ENCODE data around the gene FANCG. TPM values are rescaled to one million over a fixed set of nuclear protein-coding genes. Genes with fewer than 3 reads are reported as not detected.

Gene FANCG
- total RNA-seq, 2 experiments from 2014 or later = 109 to 118 TPM

DNA sequence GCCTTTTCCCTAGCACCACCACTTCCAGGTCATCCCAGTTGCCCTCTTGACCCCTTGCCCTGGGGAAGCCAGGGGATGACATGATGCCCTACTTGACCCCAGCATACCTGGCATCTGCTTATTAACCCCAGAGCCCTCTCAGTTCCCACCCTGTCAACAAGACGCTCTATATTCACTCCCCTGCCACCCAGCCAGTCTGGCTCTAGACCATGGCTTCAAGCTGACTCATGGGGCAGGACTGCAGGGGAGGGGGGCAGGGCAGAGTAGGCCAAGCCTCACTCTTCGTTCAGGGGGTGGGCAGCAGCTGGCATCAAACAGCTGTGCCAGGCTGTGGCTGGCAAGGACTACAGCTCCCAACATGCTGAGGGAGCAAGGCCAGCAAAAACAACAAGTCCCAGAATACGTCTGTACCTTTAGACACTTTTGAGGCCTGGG lies 30.6 kb upstream of the FANCG start:
- Mint-ChIP-seq H3K27ac (no peak overlapping the region), H3K4me3 (no peak overlapping the region), H3K9me3 (no peaks in the 10 kb centered on the region), H3K27me3 (ENCODE audit: low read depth) (no peaks in the 10 kb centered on the region), H3K4me1 (ENCODE audit: low read depth) (peaks cover 39% of the 10 kb centered on the region), H3K36me3 (ENCODE audit: low read depth) (no peaks in the 10 kb centered on the region)
- CTCF ChIA-PET = interaction anchor here (0.9 to 2.5 kb wide), 3 partner anchors 148 to 493 kb away, joined by 4 to 7 read pairs (median 7); no protein-coding TSS in a partner anchor
- DNase-seq = no peak
- intact Hi-C loops (cut with micrococcal nuclease) = loop anchor here (2.0 to 5.0 kb wide), 4 partner anchors 408 to 1080 kb away; partner anchors contain the start of genes CLTA, DNAI1 and FAM219A

DNA sequence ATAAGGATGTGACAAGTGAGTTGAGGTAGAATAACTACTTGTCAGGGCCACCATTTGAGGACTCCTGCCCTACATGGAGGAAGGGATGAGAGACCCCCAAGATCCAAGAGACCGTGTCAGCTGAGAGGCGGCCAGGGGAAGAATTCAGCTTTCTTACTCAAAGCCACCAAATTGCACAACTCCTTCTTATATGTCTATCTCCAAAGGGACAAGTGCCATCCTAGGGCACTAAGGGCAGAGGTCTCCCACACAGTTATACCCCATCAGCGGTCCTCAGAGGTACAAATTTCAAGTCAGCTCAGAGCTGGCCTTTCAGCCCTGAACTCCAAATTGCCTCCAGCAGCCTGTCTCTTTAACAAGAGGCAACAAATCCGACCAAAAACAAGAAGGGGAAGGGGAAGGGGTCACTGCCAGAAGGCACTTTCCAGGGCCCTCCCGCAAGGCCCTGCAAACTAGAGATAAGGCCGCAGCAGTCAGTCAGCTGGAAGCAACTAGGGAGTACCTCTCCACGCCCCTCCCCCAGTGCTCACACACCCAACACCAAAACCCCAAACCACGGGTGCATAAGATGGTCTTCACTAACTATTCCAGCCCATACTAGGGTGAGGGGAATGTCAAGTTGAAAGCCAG lies 29.3 kb upstream of the FANCG start:
- no peak for DNase-seq
- Mint-ChIP-seq H3K9me3 (no peaks in the 10 kb centered on the region), H3K27me3 (ENCODE audit: low read depth) (no peaks in the 10 kb centered on the region), H3K4me3 (no peak overlapping the region), H3K36me3 (ENCODE audit: low read depth) (no peaks in the 10 kb centered on the region), H3K4me1 (ENCODE audit: low read depth) (peaks cover 26% of the 10 kb centered on the region), H3K27ac (no peak overlapping the region)
- intact Hi-C loops (cut with micrococcal nuclease) = no loop called here
- CTCF ChIA-PET = interaction anchor here (0.9 kb wide), 1 partner anchor 12 kb away, joined by 4 read pairs; the partner anchor contains the start of gene PIGO

DNA sequence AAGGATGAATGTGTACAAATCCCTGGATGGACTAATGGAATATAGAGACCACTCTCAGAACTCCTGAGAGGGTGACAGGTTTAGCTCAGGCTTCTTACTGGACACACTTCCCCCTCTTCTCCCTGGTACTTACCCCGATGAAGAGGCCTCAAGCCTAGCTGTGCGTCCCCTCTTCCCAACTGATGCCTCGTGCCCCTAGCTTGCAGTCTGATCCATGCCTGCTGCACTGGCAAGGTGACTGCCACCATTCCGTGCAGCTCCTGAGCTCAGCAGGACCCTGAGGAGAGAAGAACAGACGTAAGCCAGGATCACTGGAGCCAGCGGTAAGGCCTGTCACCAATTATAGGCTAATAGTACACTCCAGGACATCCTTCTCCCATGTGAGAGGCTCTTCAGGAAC lies 28.7 kb upstream of the FANCG start:
- CTCF ChIA-PET = interaction anchor here (0.9 kb wide), 1 partner anchor 12 kb away, joined by 4 read pairs; the partner anchor contains the start of gene PIGO
- intact Hi-C loops (cut with micrococcal nuclease) = no loop called here
- Mint-ChIP-seq H3K27me3 (ENCODE audit: low read depth) (no peaks in the 10 kb centered on the region), H3K4me3 (no peak overlapping the region), H3K4me1 (ENCODE audit: low read depth) (peaks cover 22% of the 10 kb centered on the region), H3K27ac (no peak overlapping the region), H3K9me3 (no peaks in the 10 kb centered on the region), H3K36me3 (ENCODE audit: low read depth) (no peaks in the 10 kb centered on the region)
- no peak for DNase-seq

- Mint-ChIP-seq H3K36me3 (ENCODE audit: low read depth) (peaks cover 2% of the 10 kb centered on the region), H3K27me3 (ENCODE audit: low read depth) (no peaks in the 10 kb centered on the region), H3K9me3 (no peaks in the 10 kb centered on the region), H3K4me3 (no peak overlapping the region), H3K27ac (no peak overlapping the region), H3K4me1 (ENCODE audit: low read depth) (peaks cover 25% of the 10 kb centered on the region)
- no peak for DNase-seq
- intact Hi-C loops (cut with micrococcal nuclease) = no loop called here
- CTCF ChIA-PET = interaction anchor here (0.9 kb wide), 1 partner anchor 11 kb away, joined by 4 read pairs; the partner anchor contains the start of gene PIGO
These were observed 27.9 kb upstream of the FANCG start for GRCh38 chr9:35107297-35108290.

DNA sequence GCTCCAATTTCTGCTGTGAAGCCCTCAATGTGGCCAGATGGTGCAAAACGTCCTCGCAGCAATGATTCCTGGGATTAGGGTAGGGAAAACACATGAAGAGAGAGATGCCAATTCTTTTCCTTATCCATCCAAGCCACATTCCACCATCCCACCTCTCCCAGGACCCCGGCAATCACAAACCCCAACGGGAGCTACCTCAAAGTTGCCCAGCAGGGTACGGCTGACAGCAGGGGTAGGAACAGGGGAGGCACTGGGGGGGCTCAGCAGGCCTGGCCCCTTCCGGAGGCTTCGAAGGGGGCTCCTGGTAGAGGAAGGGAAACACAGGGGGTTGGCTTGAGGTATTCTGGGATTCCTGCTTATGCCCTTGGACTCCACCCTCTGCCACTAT lies 26.6 kb upstream of the FANCG start:
- H3K9me3 Mint-ChIP-seq = no peaks in the 10 kb centered on the region
- no peak for DNase-seq
- no peak overlapping the region for H3K27ac Mint-ChIP-seq
- no peaks in the 10 kb centered on the region for H3K27me3 Mint-ChIP-seq (ENCODE audit: low read depth)
- H3K4me1 Mint-ChIP-seq (ENCODE audit: low read depth) = peaks cover 23% of the 10 kb centered on the region
- CTCF ChIA-PET = interaction anchor here (0.8 kb wide), 1 partner anchor 11 kb away, joined by 3 read pairs; no protein-coding TSS in a partner anchor
- H3K4me3 Mint-ChIP-seq = no peak overlapping the region
- intact Hi-C loops (cut with micrococcal nuclease) = no loop called here
- peaks cover 7% of the 10 kb centered on the region for H3K36me3 Mint-ChIP-seq (ENCODE audit: low read depth)

GRCh38 chr9:35105571-35106342 lies 26.0 kb upstream of the FANCG start:
- Mint-ChIP-seq H3K27me3 (ENCODE audit: low read depth) (no peaks in the 10 kb centered on the region), H3K4me1 (ENCODE audit: low read depth) (peaks cover 24% of the 10 kb centered on the region), H3K36me3 (ENCODE audit: low read depth) (peaks cover 12% of the 10 kb centered on the region), H3K9me3 (no peaks in the 10 kb centered on the region), H3K4me3 (no peak overlapping the region), H3K27ac (no peak overlapping the region)
- CTCF ChIA-PET = no interaction called here
- no peak for DNase-seq
- intact Hi-C loops (cut with micrococcal nuclease) = no loop called here

DNA sequence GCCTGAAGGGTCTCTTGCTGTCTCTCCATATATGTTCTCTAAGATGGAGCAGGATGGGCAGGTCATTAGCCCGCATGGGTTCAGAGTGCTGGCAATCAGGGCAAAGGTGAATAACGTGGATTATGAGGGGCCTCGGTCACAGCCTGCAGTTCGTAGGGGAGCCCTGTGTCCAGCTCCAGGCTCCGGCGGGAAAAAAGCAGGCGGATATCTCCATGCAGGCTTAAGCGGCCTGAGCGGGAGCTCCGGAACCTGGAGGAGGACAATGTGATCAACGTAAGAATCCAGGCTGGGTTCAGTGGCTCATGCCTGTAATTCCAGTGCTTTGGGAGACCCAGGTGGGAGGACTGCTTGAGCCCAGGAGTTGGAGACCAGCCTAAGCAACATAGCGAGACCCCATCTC lies 25.4 kb upstream of the FANCG start:
- peaks cover 26% of the 10 kb centered on the region for H3K4me1 Mint-ChIP-seq (ENCODE audit: low read depth)
- no peak overlapping the region for H3K27ac Mint-ChIP-seq
- no peaks in the 10 kb centered on the region for H3K9me3 Mint-ChIP-seq
- peaks cover 18% of the 10 kb centered on the region for H3K36me3 Mint-ChIP-seq (ENCODE audit: low read depth)
- DNase-seq = no peak
- H3K27me3 Mint-ChIP-seq (ENCODE audit: low read depth) = no peaks in the 10 kb centered on the region
- intact Hi-C loops (cut with micrococcal nuclease) = no loop called here
- H3K4me3 Mint-ChIP-seq = no peak overlapping the region
- CTCF ChIA-PET = no interaction called here

DNA sequence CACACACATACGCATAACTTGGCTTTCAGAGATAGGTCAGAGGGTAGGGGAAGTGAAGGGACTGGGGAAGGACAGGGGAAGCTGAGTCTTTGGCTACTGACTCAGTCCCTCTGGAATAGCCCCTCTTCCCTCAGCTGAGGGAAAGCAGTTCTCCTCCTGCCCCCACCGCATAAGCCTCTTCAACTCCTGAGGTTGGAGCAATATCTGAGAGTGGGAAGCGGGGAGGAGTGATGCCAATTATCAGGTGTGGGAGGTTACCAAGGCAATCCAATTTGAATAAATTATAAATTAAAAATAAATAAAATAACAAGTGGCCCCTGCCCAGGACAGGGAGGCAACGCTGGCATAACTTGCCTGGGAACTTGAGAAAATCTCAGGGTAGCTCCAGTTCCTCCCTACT lies 24.8 kb upstream of the FANCG start:
- intact Hi-C loops (cut with micrococcal nuclease) = loop anchor here (5.0 kb wide), 1 partner anchor 1663 kb away; no protein-coding TSS in a partner anchor
- Mint-ChIP-seq H3K4me3 (no peak overlapping the region), H3K27me3 (ENCODE audit: low read depth) (no peaks in the 10 kb centered on the region), H3K27ac (no peak overlapping the region), H3K36me3 (ENCODE audit: low read depth) (peaks cover 18% of the 10 kb centered on the region), H3K4me1 (ENCODE audit: low read depth) (peaks cover 27% of the 10 kb centered on the region), H3K9me3 (no peaks in the 10 kb centered on the region)
- CTCF ChIA-PET = interaction anchor here (0.5 to 2.9 kb wide), 3 partner anchors 10 to 328 kb away, joined by 4 to 10 read pairs (median 4); partner anchors contain the start of gene ATOSB
- no peak for DNase-seq

DNA sequence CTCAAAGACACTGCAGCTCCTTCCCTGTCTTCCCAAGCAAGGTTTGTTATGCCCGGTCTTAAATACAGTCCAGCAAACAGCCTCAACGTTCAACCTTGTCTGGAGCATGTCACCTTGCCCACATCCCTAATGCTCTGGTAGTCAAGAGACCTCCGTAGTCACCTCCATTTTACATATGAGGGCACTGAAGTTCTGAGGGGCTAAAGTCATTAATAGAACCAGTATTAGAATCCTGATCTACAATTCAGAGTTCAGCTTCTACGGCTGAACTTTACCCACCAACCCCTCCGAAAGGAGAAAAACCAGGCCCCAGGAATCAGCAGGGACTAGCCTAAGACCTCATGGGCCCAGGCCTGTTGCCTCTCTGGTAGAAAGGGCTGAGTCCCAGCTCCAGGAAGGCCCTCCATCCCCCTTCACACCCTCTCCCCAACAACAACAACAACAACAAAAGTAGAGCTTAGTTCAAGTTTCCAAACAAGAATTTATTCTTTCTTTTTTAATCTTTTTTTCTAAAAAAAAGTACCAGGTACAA lies 24.0 kb upstream of the FANCG start:
- peak overlapping the region; percentile 99 for H3K4me3 Mint-ChIP-seq
- no peaks in the 10 kb centered on the region for H3K9me3 Mint-ChIP-seq
- intact Hi-C loops (cut with micrococcal nuclease) = loop anchor here (1.0 to 5.0 kb wide), 4 partner anchors 13 to 1664 kb away; partner anchors contain the start of genes DNAJB5 and FANCG
- H3K4me1 Mint-ChIP-seq (ENCODE audit: low read depth) = peaks cover 31% of the 10 kb centered on the region
- DNase-seq = no peak
- H3K36me3 Mint-ChIP-seq (ENCODE audit: low read depth) = peaks cover 18% of the 10 kb centered on the region
- CTCF ChIA-PET = interaction anchor here (0.5 to 2.9 kb wide), 6 partner anchors 10 to 401 kb away, joined by 3 to 10 read pairs (median 4); partner anchors contain the start of gene ATOSB
- H3K27ac Mint-ChIP-seq = peak overlapping the region; percentile 93
- no peaks in the 10 kb centered on the region for H3K27me3 Mint-ChIP-seq (ENCODE audit: low read depth)

- H3K27me3 Mint-ChIP-seq (ENCODE audit: low read depth) = no peaks in the 10 kb centered on the region
- peak; percentile 96 for DNase-seq
- CTCF ChIA-PET = interaction anchor here (0.8 to 2.9 kb wide), 6 partner anchors 9 to 401 kb away, joined by 3 to 10 read pairs (median 4); partner anchors contain the start of gene ATOSB
- H3K4me1 Mint-ChIP-seq (ENCODE audit: low read depth) = peaks cover 31% of the 10 kb centered on the region
- H3K36me3 Mint-ChIP-seq (ENCODE audit: low read depth) = peaks cover 18% of the 10 kb centered on the region
- no peaks in the 10 kb centered on the region for H3K9me3 Mint-ChIP-seq
- intact Hi-C loops (cut with micrococcal nuclease) = loop anchor here (1.0 to 5.0 kb wide), 4 partner anchors 14 to 1664 kb away; partner anchors contain the start of genes DNAJB5 and FANCG
- peak within 1 kb of the TSS; percentile 93 for H3K27ac Mint-ChIP-seq
- H3K4me3 Mint-ChIP-seq = peak within 1 kb of the TSS; percentile 99
These were observed 23.3 kb upstream of the FANCG start, which contains the start of gene STOML2 for GRCh38 chr9:35102769-35103659. STOML2 (minus strand) TSS chr9:35103131; CDS start chr9:35103094, 37 bp downstream.

Measured in activated naive CD4-positive, alpha-beta T cell treated with anti-CD3 and anti-CD28 coated beads for 36 hours (primary cell).